Fibroblast of the aortic adventitia (primary cell): Measurements from ENCODE around the gene DNAJC4. TPM values are rescaled to one million over a fixed set of nuclear protein-coding genes. Genes with fewer than 3 reads are reported as not detected.

Source experiments
- DNase-seq: peaks from one replicate; pipeline ENCODE4 v3.0.0-alpha.2; 2010; ENCODE audit warnings: low read depth
- H3K4me3 ChIP-seq: 2 replicates; pipeline ENCODE4 v1.5.1; 2011; ENCODE audit warnings: low read depth, mild to moderate bottlenecking, control low read depth, low read length, moderate library complexity
- total RNA-seq: library from RNA; depleted of rRNA; stranded (reverse); fragments of >200 nt; gene quantifications from 2 replicates; pipeline ENCODE4 v1.2.3, GENCODE V29; 2012; ENCODE audit warnings: low replicate concordance
- TF ChIP-seq, protein P1 (sequence below): IDR thresholded peaks from 2 replicates; pipeline ENCODE4 v1.5.1; 2011; ENCODE audit warnings: mild to moderate bottlenecking, low read length, control low read depth, inconsistent platforms; ENCODE audit not compliant: insufficient read depth

The DNAJC4 gene
- total RNA-seq, 1 donor: 9.0 TPM

DNA sequence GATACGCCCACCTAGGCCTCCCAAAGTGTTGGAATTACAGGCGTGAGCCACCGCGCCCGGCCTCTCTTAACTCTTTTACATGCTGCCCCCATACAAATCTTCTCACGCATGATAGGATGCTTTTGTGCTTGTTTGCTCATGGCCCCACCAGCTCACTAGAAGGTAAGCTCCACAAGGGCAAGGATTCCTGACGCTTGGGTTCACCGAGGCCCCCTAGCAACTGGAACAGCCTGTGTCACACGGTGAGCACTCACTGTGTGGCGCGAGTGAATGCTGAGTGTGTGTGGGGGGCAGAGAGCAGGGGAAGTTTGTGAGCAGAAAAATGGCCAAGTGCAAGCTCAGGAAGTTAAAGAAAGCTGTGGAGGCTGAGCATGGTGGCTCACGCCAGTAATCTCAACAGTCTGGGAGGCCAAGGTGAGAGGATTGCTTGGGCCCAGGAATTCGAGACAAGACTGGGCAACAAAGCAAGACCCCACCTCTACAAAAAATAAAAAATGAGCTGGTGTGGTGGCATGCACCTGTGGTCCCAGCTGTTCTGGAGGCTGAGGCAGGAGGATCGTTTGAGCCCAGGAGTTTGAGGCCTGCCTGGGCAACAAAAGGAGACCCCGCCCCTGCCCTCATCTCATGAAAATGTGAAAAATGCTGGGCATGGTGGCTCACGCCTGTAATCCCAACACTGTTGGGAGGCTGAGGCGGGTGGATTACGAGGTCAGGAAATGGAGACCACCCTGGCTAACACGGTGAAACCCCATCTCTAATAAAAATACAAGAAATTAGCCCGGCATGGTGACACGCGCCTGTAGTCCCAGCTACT is 51.8 kb downstream of the DNAJC4 start:
- TF ChIP-seq, protein P1, sequence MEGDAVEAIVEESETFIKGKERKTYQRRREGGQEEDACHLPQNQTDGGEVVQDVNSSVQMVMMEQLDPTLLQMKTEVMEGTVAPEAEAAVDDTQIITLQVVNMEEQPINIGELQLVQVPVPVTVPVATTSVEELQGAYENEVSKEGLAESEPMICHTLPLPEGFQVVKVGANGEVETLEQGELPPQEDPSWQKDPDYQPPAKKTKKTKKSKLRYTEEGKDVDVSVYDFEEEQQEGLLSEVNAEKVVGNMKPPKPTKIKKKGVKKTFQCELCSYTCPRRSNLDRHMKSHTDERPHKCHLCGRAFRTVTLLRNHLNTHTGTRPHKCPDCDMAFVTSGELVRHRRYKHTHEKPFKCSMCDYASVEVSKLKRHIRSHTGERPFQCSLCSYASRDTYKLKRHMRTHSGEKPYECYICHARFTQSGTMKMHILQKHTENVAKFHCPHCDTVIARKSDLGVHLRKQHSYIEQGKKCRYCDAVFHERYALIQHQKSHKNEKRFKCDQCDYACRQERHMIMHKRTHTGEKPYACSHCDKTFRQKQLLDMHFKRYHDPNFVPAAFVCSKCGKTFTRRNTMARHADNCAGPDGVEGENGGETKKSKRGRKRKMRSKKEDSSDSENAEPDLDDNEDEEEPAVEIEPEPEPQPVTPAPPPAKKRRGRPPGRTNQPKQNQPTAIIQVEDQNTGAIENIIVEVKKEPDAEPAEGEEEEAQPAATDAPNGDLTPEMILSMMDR: no peak
- H3K4me3 ChIP-seq: no peak overlapping the region
- DNase-seq: no peak

DNA sequence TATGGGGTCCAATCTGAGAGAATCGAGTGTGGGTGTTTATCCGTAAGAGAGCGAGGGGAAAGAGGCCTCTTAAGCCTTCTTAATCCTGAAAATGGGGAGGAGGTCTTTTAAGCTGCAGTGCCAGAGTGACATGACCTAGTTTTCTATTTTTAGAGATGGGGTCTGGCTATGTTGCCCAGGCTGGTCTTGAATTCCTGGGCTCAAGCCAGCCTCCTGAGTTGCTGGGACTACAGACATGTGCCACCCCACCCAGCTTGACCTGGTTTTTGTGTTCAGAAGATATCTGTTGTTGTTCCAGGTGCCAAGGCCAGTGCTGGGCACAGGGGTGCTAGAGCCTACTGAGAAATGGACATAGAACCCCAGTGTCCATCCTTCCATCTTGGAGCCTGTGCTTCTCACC is 52.7 kb downstream of the DNAJC4 start:
- peak overlapping the region; percentile 87 for H3K4me3 ChIP-seq
- TF ChIP-seq, protein P1: no peak
- DNase-seq: no peak

Other genes with a start within 250 kb of the DNAJC4 start
- 5.5 and 32.4 TPM in 2 replicates for gene OTUB1, start 244.1 kb upstream of the DNAJC4 start, total RNA-seq
- gene FLRT1, start 194.6 kb upstream of the DNAJC4 start, total RNA-seq: 0.18 TPM in 1 of 2 replicates, not detected in the other
- 7.6 and 14.5 TPM in 2 replicates for gene MACROD1, start 64.4 kb upstream of the DNAJC4 start, total RNA-seq
- 112 and 142 TPM in 2 replicates for gene STIP1, start 44.4 kb upstream of the DNAJC4 start, total RNA-seq
- gene FERMT3, start 23.8 kb upstream of the DNAJC4 start, total RNA-seq: 7.0 and 7.2 TPM in 2 replicates
- 18.9 and 33.3 TPM in 2 replicates for gene TRPT1, start 4.4 kb upstream of the DNAJC4 start, total RNA-seq
- gene NUDT22, start 4.3 kb upstream of the DNAJC4 start, total RNA-seq: 39.0 and 50.9 TPM in 2 replicates
- gene VEGFB, start 4.0 kb downstream of the DNAJC4 start, total RNA-seq: 17.3 and 37.5 TPM in 2 replicates
- 34.3 and 60.3 TPM in 2 replicates for gene FKBP2, start 10.5 kb downstream of the DNAJC4 start, total RNA-seq
- gene PPP1R14B, start 16.4 kb downstream of the DNAJC4 start, total RNA-seq: 42.1 and 264 TPM in 2 replicates
- gene PLCB3, start 21.0 kb downstream of the DNAJC4 start, total RNA-seq: 22.5 and 47.5 TPM in 2 replicates
- gene BAD, start 54.1 kb downstream of the DNAJC4 start, total RNA-seq: 56.2 and 69.6 TPM in 2 replicates
- gene GPR137, start 55.3 kb downstream of the DNAJC4 start, total RNA-seq: 14.4 and 20.3 TPM in 2 replicates
- gene KCNK4, start 60.8 kb downstream of the DNAJC4 start, total RNA-seq: not detected in 2 replicates
- gene CATSPERZ, start 69.8 kb downstream of the DNAJC4 start, total RNA-seq: not detected in 2 replicates
- 21.6 and 45.2 TPM in 2 replicates for gene ESRRA, start 75.0 kb downstream of the DNAJC4 start, total RNA-seq
- 177 and 274 TPM in 2 replicates for gene TRMT112, start 87.0 kb downstream of the DNAJC4 start, total RNA-seq
- 257 and 510 TPM in 2 replicates for gene PRDX5, start 87.6 kb downstream of the DNAJC4 start, total RNA-seq
- gene CCDC88B, start 109.7 kb downstream of the DNAJC4 start, total RNA-seq: 1.2 and 5.1 TPM in 2 replicates
- gene RPS6KA4, start 128.6 kb downstream of the DNAJC4 start, total RNA-seq: 47.3 and 72.1 TPM in 2 replicates